ENCODE measurements around the gene CEP152.

Gene CEP152

DNA sequence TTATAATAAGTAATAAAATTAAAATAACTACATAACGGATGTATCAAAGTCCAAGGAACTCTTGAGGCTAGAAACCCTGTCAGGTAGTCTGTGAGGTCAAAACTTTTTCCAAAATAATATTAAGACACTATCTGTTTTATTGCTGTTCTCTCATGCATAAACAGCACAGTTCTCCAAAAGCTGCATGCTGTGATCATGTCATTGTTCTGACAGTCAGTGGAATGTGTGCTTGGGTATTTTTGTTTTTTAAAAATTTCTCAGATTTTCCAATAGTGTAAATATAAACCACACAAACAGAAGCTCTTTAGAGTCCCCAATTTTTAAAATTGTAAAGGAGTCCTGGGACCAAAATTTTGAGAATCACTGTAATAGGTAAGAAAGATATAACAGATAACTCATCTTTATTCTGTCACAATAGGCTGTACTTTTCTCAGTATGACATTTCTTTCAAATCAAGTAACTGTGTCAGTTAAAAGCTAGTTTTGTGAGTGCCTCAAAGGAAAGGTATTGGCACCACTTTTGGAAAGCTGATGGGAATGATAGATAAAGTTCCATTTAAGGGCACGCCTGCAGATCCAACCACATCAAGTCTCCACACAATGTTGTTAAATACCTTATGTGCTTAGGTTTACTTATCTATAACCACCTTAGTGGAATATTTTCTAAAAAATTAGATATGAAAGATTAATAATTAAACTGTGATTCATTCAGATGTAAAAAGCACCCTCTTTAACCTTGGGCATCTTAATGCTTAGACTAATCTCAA, 49.3 kb downstream of the CEP152 start:
- no peak for DNase-seq

GRCh38 chr15:48759921-48760320, 50.9 kb downstream of the CEP152 start:
- DNase-seq, result no peak

DNA sequence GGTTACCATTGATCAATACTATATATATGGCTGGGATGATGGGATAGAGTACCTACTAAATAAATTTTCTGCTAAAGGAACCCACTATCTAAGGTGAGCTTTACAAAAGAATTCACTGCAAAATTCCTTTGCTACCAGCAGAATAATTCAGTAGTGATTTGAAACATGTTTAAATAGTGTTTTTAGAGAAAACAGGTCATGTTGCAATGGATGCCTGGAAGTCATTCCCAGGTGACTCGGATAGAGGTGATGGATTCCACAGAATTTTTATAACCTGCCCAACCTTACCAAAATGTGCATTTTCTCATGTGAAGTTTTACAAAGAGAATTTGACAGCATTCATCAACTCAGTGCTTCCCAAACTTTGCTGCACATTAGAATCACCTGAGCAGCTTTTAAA, 53.2 kb downstream of the CEP152 start:
- DNase-seq, result no peak

- DNase-seq, result no peak
These were observed 56.9 kb downstream of the CEP152 start for GRCh38 chr15:48754011-48754410.

- DNase-seq, result no peak
These were observed 59.3 kb downstream of the CEP152 start for GRCh38 chr15:48751595-48751994.

- no peak for DNase-seq
These were observed 62.3 kb downstream of the CEP152 start for GRCh38 chr15:48748535-48748934.

GRCh38 chr15:48733615-48734014, 77.3 kb downstream of the CEP152 start:
- no peak for DNase-seq

- DNase-seq, result no peak
These were observed 80.4 kb downstream of the CEP152 start for GRCh38 chr15:48730506-48730905.

GRCh38 chr15:48723969-48724368, 86.9 kb downstream of the CEP152 start:
- no peak for DNase-seq

DNA sequence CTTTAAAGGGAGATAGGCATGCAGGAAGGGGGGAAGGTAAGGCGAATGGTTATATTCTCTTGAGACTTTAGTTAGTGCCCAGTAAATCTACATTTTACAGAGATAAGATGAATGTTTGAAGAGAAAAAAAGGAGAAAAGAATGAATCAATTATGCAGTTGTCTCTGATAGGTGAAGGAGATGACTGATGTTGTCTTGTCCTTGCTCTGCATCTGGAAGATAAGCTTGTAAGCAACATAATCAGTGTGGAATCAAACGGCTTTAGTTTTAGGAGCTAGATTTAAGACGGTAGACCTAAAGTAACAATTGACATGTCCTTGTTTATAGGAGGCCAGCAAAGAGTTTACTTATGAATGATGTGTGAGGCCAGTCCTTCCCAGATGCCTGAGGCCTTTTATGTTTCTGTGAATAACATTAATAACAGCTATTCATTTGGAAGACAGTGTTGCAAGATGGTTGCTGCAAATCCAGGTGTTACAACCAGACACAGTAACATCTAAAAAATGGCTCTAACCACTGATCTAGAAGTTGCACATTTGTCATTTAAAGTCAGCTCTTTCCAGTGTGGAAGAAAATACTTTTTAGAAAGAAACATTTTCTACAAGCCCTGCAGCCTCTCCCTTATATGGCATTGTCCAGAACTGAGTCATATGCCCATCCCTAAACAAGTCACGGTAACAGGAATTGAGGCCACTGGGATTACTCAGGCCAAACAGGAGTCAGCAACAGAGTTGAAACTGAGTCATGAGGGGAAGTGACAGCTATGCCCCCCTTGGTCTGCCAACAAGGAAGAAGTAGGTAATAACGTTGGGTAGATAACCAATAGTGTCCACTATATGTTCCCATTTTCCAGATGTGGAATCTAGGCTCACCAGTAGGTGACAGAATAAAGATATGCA, 87.9 kb downstream of the CEP152 start:
- no peak for DNase-seq

GRCh38 chr15:48721061-48721810, 89.6 kb downstream of the CEP152 start:
- DNase-seq, result no peak

- DNase-seq, result no peak
These were observed 90.2 kb downstream of the CEP152 start for GRCh38 chr15:48720646-48721045.

- DNase-seq, result no peak
These were observed 91.2 kb downstream of the CEP152 start for GRCh38 chr15:48719668-48720067.

GRCh38 chr15:48718646-48719045, 92.2 kb downstream of the CEP152 start:
- DNase-seq, result no peak

DNA sequence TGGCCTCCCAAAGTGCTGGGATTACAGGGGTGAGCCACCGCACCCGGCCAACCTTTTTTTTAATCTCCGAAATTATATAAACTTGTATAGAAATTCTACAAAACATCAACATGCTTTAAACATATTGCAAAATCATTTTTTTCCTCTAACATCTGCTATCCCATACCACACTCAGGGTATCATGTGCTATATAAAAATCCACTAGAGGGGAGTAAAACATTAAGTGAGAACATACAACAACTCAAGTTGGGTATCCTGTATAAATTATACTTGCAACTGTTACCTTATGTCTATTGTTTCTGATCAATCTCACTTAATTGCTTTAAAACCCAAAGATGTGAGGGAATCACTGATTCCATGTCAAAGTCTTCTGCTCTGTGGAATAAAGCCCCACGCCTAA, 93.4 kb downstream of the CEP152 start:
- no peak for DNase-seq

GRCh38 chr15:48712546-48712945, 98.3 kb downstream of the CEP152 start:
- no peak for DNase-seq

- DNase-seq, result no peak
These were observed 99.8 kb downstream of the CEP152 start for GRCh38 chr15:48710952-48711495.

DNA sequence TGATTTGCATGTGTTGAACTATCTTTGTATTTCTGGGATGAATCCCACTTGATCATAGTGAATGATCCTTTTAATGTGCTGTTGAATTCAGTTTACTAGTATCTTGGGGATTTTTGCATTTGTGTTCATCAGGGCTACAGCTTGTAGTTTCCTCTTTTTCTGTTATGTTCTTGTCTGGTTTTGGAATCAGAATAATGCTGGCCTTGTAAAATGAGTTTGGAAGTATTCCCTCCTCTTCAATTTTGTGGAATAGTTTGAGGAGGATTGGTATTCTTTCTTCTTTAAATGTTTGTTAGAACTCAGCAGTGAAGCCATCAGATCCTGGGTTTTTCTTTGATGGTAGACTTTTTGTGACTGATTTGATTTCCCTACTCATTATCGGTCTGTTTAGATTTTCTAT, 102.2 kb downstream of the CEP152 start:
- DNase-seq, result no peak

DNA sequence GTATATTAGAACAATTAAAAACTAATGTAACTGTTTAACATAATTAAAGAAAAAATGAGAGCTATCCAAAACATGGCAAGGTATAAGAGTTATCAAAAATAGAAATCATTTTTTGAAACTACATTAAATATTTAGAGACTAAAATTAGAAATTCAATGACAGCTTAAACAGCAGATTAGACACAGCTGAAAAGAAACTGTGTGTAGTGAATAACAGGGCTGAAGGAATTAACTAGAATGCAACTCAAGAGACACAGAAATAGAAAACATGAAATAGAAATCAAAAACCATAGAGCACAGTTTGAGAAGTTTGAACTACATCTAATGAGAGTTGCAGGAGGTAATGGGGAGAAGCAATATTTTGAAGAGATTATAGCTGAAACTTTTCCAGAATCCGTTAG, 105.5 kb downstream of the CEP152 start:
- DNase-seq, result no peak

- DNase-seq, result no peak
These were observed 107.3 kb downstream of the CEP152 start for GRCh38 chr15:48703544-48703943.

DNA sequence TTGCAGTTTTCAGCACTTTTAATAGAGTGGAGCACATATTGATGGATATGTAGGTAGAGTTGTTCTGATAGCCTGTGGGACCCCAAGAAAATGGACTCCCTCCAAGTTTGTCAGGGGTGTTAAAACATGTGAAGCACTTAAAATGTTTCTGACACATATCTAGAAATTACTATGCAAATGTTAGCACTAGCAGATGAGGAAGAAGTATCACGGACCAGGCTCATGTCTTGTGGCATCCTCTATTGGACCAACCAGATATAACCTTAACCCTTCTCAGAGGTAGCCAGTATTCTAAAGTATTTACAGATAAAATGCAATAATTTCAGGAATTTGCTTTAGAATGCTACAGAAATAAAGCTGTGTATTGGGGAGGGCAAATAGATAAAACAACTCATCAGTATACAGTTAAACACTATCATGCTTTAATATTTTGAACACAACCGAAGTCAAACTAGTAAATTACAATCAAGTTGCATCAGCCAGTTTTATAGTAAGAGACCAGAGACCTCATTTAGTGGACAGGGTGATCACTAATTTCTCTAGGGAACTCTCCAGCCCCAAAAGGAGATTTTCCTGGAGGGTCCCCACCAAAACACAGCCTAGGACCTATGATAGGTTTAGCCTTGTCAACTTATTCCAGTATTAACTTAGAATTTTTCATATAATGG, 108.2 kb downstream of the CEP152 start:
- DNase-seq, result no peak

GRCh38 chr15:48696627-48697312, 114.1 kb downstream of the CEP152 start:
- no peak for DNase-seq

Data from activated naive CD4-positive, alpha-beta T cell treated with Interleukin-2 at 50 U/mL for 16 hours (primary cell).